Heart left ventricle (tissue), 13 donors: Measurements from ENCODE around the gene CPNE5.

Experiments
- POLR2A ChIP-seq, 2 donors: fragments of 450-650 bp; IDR thresholded peaks; one replicate each; pipeline ENCODE4 v1.6.1; 2017; ENCODE audit warnings: antibody characterized with exemption in 2 of 2, mild to moderate bottlenecking in 2 of 2, moderate library complexity in 2 of 2
- TF ChIP-seq, protein P1 (sequence below), 12 donors: fragments of 200-600 bp; sonication (generic) in 4 of 12; IDR thresholded peaks; one replicate each; pipeline versions ENCODE4 v1.5.0 to v1.8.0; 2018 to 2022; ENCODE audit warnings: antibody characterized with exemption in 12 of 12, mild to moderate bottlenecking in 5 of 12
- donor health status: ischemic (EF 13 %, LVEDD 7.1; RV severe dilation, severe dysfunction).
- donor health status: DM: no; HTN: yes; CAD: no.
- donor health status: DM: no; HTN: no; CAD: no.
- donor health status: ischemic (EF 25% LVEDD 6.9; RV normal size, moderate dysfunction).
- donor health status: ischemic (EF 25% LVEDD 5.7; RV mildly dilated, moderate dysfunction).
- donor health status: ischemic (EF 35%, LVEDD 5.7; RV mildly dilated, moderate dysfunction).
- donor health status: nonischemic (EF 11% LVEDD 7.7; RV severe dilation, severe dysfunction).
- donor health status: DM: yes; HTN: yes; CAD: no.
- donor health status: PGD.
- donor health status: ischemic (EF 29% LVEDD 5.4; RV normal size, mild dysfunction).
- donor health status: nonischemic (EF 23%, LVEDD 6.1; RV moderate dilation, normal function).

DNA sequence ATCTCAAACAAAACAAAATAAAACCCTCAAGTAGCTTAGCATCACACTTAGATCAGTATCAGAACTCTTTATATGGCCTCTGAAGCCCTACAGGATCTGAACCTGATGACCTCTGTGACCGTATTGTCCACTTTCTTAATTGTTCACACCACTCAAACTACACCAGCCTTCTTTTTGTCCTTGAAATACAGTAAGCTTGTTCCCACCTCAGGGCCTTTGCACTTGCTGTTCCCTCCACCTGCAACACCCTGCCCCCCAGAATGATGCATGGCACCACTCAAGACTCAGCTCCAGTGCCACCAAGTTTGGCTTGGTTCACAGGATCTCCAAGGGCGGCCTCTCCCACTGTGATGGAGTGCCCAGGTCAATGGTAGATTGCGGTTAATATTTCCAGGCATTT is 25.7 kb downstream of the CPNE5 start:
- no peak for TF ChIP-seq POLR2A (IDR thresholded peaks at IDR 0.05)
- TF ChIP-seq, protein P1, sequence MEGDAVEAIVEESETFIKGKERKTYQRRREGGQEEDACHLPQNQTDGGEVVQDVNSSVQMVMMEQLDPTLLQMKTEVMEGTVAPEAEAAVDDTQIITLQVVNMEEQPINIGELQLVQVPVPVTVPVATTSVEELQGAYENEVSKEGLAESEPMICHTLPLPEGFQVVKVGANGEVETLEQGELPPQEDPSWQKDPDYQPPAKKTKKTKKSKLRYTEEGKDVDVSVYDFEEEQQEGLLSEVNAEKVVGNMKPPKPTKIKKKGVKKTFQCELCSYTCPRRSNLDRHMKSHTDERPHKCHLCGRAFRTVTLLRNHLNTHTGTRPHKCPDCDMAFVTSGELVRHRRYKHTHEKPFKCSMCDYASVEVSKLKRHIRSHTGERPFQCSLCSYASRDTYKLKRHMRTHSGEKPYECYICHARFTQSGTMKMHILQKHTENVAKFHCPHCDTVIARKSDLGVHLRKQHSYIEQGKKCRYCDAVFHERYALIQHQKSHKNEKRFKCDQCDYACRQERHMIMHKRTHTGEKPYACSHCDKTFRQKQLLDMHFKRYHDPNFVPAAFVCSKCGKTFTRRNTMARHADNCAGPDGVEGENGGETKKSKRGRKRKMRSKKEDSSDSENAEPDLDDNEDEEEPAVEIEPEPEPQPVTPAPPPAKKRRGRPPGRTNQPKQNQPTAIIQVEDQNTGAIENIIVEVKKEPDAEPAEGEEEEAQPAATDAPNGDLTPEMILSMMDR (IDR thresholded peaks at IDR 0.05) = no peak
